ENCODE data around the gene POLDIP3.
"Not testable (repeated sequence)": the region's sequence is repeated elsewhere in the genome, so short reads cannot be mapped to it uniquely, and the experiment has no call there.

POLDIP3 gene

GRCh38 chr22:42561856-42562255 is 52.8 kb downstream of the POLDIP3 start:
- DNase-seq (ENCODE audit: low read depth in 4 of 4, low spot score in 1 of 4): no peak

GRCh38 chr22:42560781-42561180 is 53.9 kb downstream of the POLDIP3 start:
- no peak for DNase-seq (ENCODE audit: low read depth in 4 of 4, low spot score in 1 of 4)

GRCh38 chr22:42560381-42560780 is 54.3 kb downstream of the POLDIP3 start:
- DNase-seq (ENCODE audit: low read depth in 4 of 4, low spot score in 1 of 4): no peak

- peak; percentile 55 to 82 (median 74) for DNase-seq (ENCODE audit: low read depth in 4 of 4, low spot score in 1 of 4)
Observed at GRCh38 chr22:42553475-42554361, 61.0 kb downstream of the POLDIP3 start, which contains the start of gene SERHL2. TSS of gene SERHL2 (plus strand) at chr22:42553956. CDS start at chr22:42554021, 65 bp downstream.

- not testable (repeated sequence) for DNase-seq (ENCODE audit: low read depth in 4 of 4, low spot score in 1 of 4)
Observed at GRCh38 chr22:42552294-42552647, 62.4 kb downstream of the POLDIP3 start.

GRCh38 chr22:42549331-42550060 is 65.2 kb downstream of the POLDIP3 start:
- DNase-seq (ENCODE audit: low read depth in 4 of 4, low spot score in 1 of 4): no peak

GRCh38 chr22:42548597-42549330 is 65.9 kb downstream of the POLDIP3 start:
- no peak for DNase-seq (ENCODE audit: low read depth in 4 of 4, low spot score in 1 of 4)

GRCh38 chr22:42548126-42548525 is 66.6 kb downstream of the POLDIP3 start:
- DNase-seq (ENCODE audit: low read depth in 4 of 4, low spot score in 1 of 4): not testable (repeated sequence)

GRCh38 chr22:42547562-42547961 is 67.1 kb downstream of the POLDIP3 start:
- DNase-seq (ENCODE audit: low read depth in 4 of 4, low spot score in 1 of 4): no peak

- DNase-seq (ENCODE audit: low read depth in 4 of 4, low spot score in 1 of 4): no peak
Observed at GRCh38 chr22:42544686-42545085, 70.0 kb downstream of the POLDIP3 start.

- not testable (repeated sequence) for DNase-seq (ENCODE audit: low read depth in 4 of 4, low spot score in 1 of 4)
Observed at GRCh38 chr22:42539236-42539771, 75.4 kb downstream of the POLDIP3 start.

GRCh38 chr22:42537199-42537831 is 77.4 kb downstream of the POLDIP3 start:
- not testable (repeated sequence) for DNase-seq (ENCODE audit: low read depth in 4 of 4, low spot score in 1 of 4)

- not testable (repeated sequence) for DNase-seq (ENCODE audit: low read depth in 4 of 4, low spot score in 1 of 4)
Observed at GRCh38 chr22:42536634-42537033, 78.0 kb downstream of the POLDIP3 start.

- DNase-seq (ENCODE audit: low read depth in 4 of 4, low spot score in 1 of 4): no peak
Observed at GRCh38 chr22:42536166-42536565, 78.5 kb downstream of the POLDIP3 start.

GRCh38 chr22:42535082-42535731 is 79.5 kb downstream of the POLDIP3 start:
- not testable (repeated sequence) for DNase-seq (ENCODE audit: low read depth in 4 of 4, low spot score in 1 of 4)

Measured in stimulated activated CD4-positive, alpha-beta T cell treated with anti-CD3 and anti-CD28 coated beads, Interleukin-1b, Interleukin-23, amount 100 ng/mL, for 24 hours (primary cell).